CD4-positive, alpha-beta memory T cell (primary cell): Measurements from ENCODE around the gene HPS3. TPM values are rescaled to one million over a fixed set of nuclear protein-coding genes. Genes with fewer than 3 reads are reported as not detected.

Experiments
- CTCF ChIA-PET: fragments of 350-600 bp; sonication (Branson Sonifier 250); formaldehyde crosslinking; loops from one replicate; lab custom pipeline; 2021; ENCODE audit warnings: inconsistent platforms; ENCODE audit not compliant: partially characterized antibody; lab: Charles Lee
- POLR2A ChIA-PET: fragments of 350-600 bp; sonication (Branson Sonifier 250); formaldehyde crosslinking; loops from one replicate; lab custom pipeline; 2021; ENCODE audit not compliant: partially characterized antibody; lab: Charles Lee
- DNase-seq, 5 donors: peaks; one replicate each; pipeline versions ENCODE4 v3.0.0 to v3.0.0-alpha.2; 2020 to 2022; ENCODE audit warnings: mixed read lengths in 1 of 5
- H3K27ac ChIP-seq: one replicate; pipeline ENCODE4 v1.7.0; 2013; ENCODE audit warnings: low read depth, low read length
- H3K27me3 ChIP-seq: 2 replicates; pipeline ENCODE4 v1.7.0; 2013; ENCODE audit warnings: mild to moderate bottlenecking, low read length, moderate library complexity; ENCODE audit not compliant: insufficient read depth
- H3K36me3 ChIP-seq: 2 replicates; pipeline ENCODE4 v1.7.0; 2013; ENCODE audit warnings: mild to moderate bottlenecking, low read length, moderate library complexity; ENCODE audit not compliant: insufficient read depth
- H3K4me1 ChIP-seq: 2 replicates; pipeline ENCODE4 v1.7.0; 2013; ENCODE audit warnings: mild to moderate bottlenecking, low read length, moderate library complexity; ENCODE audit not compliant: insufficient read depth
- H3K4me3 ChIP-seq, 2 donors: one replicate each; pipeline ENCODE4 v1.7.0; 2013; ENCODE audit warnings: low read length in 2 of 2, mild to moderate bottlenecking in 1 of 2
- H3K9me3 ChIP-seq, 2 donors: one replicate each; pipeline ENCODE4 v1.7.0; 2013; ENCODE audit warnings: low read length in 2 of 2, control low read depth in 1 of 2; ENCODE audit not compliant: control insufficient read depth in 1 of 2
- H3K27ac Mint-ChIP-seq, 7 donors: one replicate each; pipeline ENCODE4 v1.8.0; 2020 to 2021; ENCODE audit warnings: mixed read lengths in 7 of 7, mild to moderate bottlenecking in 6 of 7, inconsistent platforms in 3 of 7, moderate library complexity in 3 of 7
- H3K27me3 Mint-ChIP-seq, 2 donors: one replicate each; pipeline ENCODE4 v1.8.0; 2020 to 2021; ENCODE audit warnings: mixed read lengths in 2 of 2
- H3K36me3 Mint-ChIP-seq, 2 donors: one replicate each; pipeline ENCODE4 v1.8.0; 2020 to 2021; ENCODE audit warnings: mixed read lengths in 2 of 2, inconsistent platforms in 1 of 2, mild to moderate bottlenecking in 1 of 2
- H3K4me1 Mint-ChIP-seq, 4 donors: one replicate each; pipeline ENCODE4 v1.8.0; 2020 to 2021; ENCODE audit warnings: mixed read lengths in 4 of 4, mild to moderate bottlenecking in 1 of 4
- H3K4me3 Mint-ChIP-seq, 8 donors: one replicate each; pipeline ENCODE4 v1.8.0; 2020 to 2021; ENCODE audit warnings: mixed read lengths in 8 of 8, mild to moderate bottlenecking in 7 of 8, moderate library complexity in 6 of 8, inconsistent platforms in 3 of 8
- H3K9me3 Mint-ChIP-seq, 8 donors: one replicate each; pipeline ENCODE4 v1.8.0; 2020 to 2021; ENCODE audit warnings: mixed read lengths in 8 of 8, mild to moderate bottlenecking in 5 of 8, inconsistent platforms in 3 of 8, moderate library complexity in 1 of 8
- intact Hi-C: fragments of 100-400 bp; cut with micrococcal nuclease; formaldehyde crosslinking; loops from one replicate; pipeline ENCODE4 v1.15.1; 2023
- polyA plus RNA-seq, 2 donors: library from polyadenylated mRNA; unstranded; fragments of 300-500 nt; fragmentation: Illumina TruSeq; gene quantifications; one replicate each; pipeline ENCODE4 v1.2.3, GENCODE V29; 2021
- total RNA-seq, 2 experiments: library from RNA; stranded (reverse); gene quantifications; one replicate each; pipeline ENCODE4 v1.2.3, GENCODE V29; 2021

HPS3 gene
- total and polyA plus RNA-seq, 4 experiments from 2014 or later, result 29.5 to 45.1 (median 32.7) TPM

- Histone ChIP-seq H3K27ac (no peak within 1 kb of the TSS), H3K36me3 (no peaks in the 10 kb centered on the region), H3K27me3 (no peaks in the 10 kb centered on the region), H3K4me3 (no peak within 1 kb of the TSS), H3K9me3 (no peaks in the 10 kb centered on the region), H3K4me1 (peaks cover 18% of the 10 kb centered on the region)
- Mint-ChIP-seq H3K27ac (no peak within 1 kb of the TSS), H3K36me3 (no peaks in the 10 kb centered on the region), H3K27me3 (peaks cover 0 to 2% of the 10 kb centered on the region in 2 donors), H3K9me3 (no peaks in the 10 kb centered on the region), H3K4me1 (peaks cover 11 to 27% (median 21%) of the 10 kb centered on the region in 4 donors), H3K4me3 (no peak within 1 kb of the TSS)
- POLR2A ChIA-PET, result no interaction called here
- CTCF ChIA-PET, result interaction anchor here (1.0 kb wide), 1 partner anchor 91 kb away, joined by 3 read pairs; no protein-coding TSS in a partner anchor
- intact Hi-C loops, result no loop called here
- no peak for DNase-seq
These were observed 92.5 kb downstream of the HPS3 start, which contains the start of gene CP for GRCh38 chr3:149221783-149222517. CP (minus strand) TSS chr3:149221829; CDS start chr3:149221792, 37 bp downstream.

Other genes with a start within 250 kb of the HPS3 start
- 10 to 100 TPM; 20.9 to 24.1 TPM for gene GYG1, start 138.1 kb upstream of the HPS3 start, total RNA-seq
- 10 to 100 TPM; 34.4 to 54.9 TPM for gene GYG1, start 138.1 kb upstream of the HPS3 start, polyA plus RNA-seq
- gene HLTF, start 43.1 kb upstream of the HPS3 start, total RNA-seq, result 10 to 100 TPM; 20.0 to 22.8 TPM
- 10 to 100 TPM; 15.0 to 17.1 TPM for gene HLTF, start 43.1 kb upstream of the HPS3 start, polyA plus RNA-seq
- not detected for gene CP, start 92.2 kb downstream of the HPS3 start, total RNA-seq
- gene CP, start 92.2 kb downstream of the HPS3 start, polyA plus RNA-seq, result under 1 TPM in 1 of 2 donors, not detected in 1; 0.34 TPM
- not detected for gene TM4SF18, start 204.0 kb downstream of the HPS3 start, total RNA-seq
- gene TM4SF18, start 204.0 kb downstream of the HPS3 start, polyA plus RNA-seq, result not detected
- not detected for gene TM4SF1, start 248.0 kb downstream of the HPS3 start, total RNA-seq
- gene TM4SF1, start 248.0 kb downstream of the HPS3 start, polyA plus RNA-seq, result not detected